Gastroesophageal sphincter (tissue), 3 donors: ENCODE results near the gene PRORP.

ENCODE experiments used
- EP300 ChIP-seq: sonication (generic); formaldehyde crosslinking; IDR thresholded peaks from one replicate; pipeline ENCODE4 v1.6.1; 2017; ENCODE audit warnings: antibody characterized with exemption, mild to moderate bottlenecking
- POLR2A ChIP-seq, 2 donors: fragments of 450-650 bp; IDR thresholded peaks; one replicate each; pipeline ENCODE4 v1.6.1; 2017; ENCODE audit warnings: antibody characterized with exemption in 2 of 2, mild to moderate bottlenecking in 2 of 2, moderate library complexity in 1 of 2
- POLR2AphosphoS5 ChIP-seq: sonication (generic); formaldehyde crosslinking; IDR thresholded peaks from one replicate; pipeline ENCODE4 v1.6.1; 2017; ENCODE audit warnings: antibody characterized with exemption
- TF ChIP-seq, protein P1 (sequence below), 4 experiments: fragments of 200-600 bp in 2 of 4; fragments of 450-650 bp in 2 of 4; sonication (generic) in 1 of 4; IDR thresholded peaks; one replicate each; pipeline ENCODE4 v1.5.1; 2017 to 2019; ENCODE audit warnings: antibody characterized with exemption in 4 of 4, mild to moderate bottlenecking in 2 of 4, moderate library complexity in 2 of 4

DNA sequence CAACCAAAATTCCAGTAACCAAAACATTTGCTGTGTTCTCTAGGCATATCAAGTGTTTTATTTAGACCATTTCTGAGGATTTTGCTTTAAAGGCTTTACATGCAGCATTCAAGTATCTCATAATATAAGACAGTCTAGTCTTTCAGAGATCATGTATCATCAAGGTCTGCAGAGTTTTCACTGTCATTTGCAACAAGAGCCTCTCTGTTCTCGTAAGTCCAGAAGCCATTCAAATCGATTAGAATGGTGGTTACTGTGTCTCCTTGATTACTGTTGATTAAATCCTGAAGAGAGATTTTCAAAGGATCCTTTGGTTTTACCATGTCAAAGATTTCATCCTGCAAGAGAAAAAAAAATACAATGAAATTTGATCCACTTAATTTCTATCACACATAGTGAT, 36.9 kb upstream of the PRORP start:
- TF ChIP-seq, protein P1, sequence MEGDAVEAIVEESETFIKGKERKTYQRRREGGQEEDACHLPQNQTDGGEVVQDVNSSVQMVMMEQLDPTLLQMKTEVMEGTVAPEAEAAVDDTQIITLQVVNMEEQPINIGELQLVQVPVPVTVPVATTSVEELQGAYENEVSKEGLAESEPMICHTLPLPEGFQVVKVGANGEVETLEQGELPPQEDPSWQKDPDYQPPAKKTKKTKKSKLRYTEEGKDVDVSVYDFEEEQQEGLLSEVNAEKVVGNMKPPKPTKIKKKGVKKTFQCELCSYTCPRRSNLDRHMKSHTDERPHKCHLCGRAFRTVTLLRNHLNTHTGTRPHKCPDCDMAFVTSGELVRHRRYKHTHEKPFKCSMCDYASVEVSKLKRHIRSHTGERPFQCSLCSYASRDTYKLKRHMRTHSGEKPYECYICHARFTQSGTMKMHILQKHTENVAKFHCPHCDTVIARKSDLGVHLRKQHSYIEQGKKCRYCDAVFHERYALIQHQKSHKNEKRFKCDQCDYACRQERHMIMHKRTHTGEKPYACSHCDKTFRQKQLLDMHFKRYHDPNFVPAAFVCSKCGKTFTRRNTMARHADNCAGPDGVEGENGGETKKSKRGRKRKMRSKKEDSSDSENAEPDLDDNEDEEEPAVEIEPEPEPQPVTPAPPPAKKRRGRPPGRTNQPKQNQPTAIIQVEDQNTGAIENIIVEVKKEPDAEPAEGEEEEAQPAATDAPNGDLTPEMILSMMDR (IDR thresholded peaks at IDR 0.05): no peak
- no peak for TF ChIP-seq POLR2AphosphoS5
- TF ChIP-seq EP300: no peak
- no peak for TF ChIP-seq POLR2A (IDR thresholded peaks at IDR 0.05)
